ENCODE results near the gene FMO5. TPM values are rescaled to one million over a fixed set of nuclear protein-coding genes. Genes with fewer than 3 reads are reported as not detected.

The FMO5 gene
- total and polyA plus RNA-seq, 3 donors from 2014 or later = 6.4 to 11.0 (median 9.8) TPM

DNA sequence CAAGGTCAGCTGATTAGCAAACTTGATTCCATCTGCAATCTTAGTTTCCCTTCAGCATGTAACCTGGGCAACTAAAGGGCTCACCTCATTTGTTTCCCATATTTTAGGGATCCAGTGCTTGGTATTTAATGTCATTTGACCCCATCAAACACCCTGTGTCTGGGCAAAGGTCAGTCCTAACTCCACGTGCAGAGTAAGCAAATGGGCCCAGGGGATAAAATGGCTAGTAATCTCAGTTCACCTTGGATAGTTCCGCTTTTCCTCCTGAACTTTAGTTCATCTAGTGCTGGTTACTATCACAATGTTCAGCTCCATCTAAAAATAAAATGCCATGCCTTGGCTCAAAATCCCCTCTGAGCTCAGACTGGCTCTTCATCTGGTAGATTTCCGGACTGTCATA, 72.4 kb downstream of the FMO5 start:
- Histone ChIP-seq H3K36me3 (ENCODE audit: low read depth, missing control alignments) (no peaks in the 10 kb centered on the region), H3K4me3 (no peak overlapping the region), H3K27ac (no peak overlapping the region), H3K4me1 (no peaks in the 10 kb centered on the region), H3K27me3 (no peaks in the 10 kb centered on the region), H3K9me3 (no peaks in the 10 kb centered on the region)
- DNase-seq = no peak
- TF ChIP-seq POLR2A (IDR thresholded peaks at IDR 0.05) = no peak
- TF ChIP-seq, protein P1, sequence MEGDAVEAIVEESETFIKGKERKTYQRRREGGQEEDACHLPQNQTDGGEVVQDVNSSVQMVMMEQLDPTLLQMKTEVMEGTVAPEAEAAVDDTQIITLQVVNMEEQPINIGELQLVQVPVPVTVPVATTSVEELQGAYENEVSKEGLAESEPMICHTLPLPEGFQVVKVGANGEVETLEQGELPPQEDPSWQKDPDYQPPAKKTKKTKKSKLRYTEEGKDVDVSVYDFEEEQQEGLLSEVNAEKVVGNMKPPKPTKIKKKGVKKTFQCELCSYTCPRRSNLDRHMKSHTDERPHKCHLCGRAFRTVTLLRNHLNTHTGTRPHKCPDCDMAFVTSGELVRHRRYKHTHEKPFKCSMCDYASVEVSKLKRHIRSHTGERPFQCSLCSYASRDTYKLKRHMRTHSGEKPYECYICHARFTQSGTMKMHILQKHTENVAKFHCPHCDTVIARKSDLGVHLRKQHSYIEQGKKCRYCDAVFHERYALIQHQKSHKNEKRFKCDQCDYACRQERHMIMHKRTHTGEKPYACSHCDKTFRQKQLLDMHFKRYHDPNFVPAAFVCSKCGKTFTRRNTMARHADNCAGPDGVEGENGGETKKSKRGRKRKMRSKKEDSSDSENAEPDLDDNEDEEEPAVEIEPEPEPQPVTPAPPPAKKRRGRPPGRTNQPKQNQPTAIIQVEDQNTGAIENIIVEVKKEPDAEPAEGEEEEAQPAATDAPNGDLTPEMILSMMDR (IDR thresholded peaks at IDR 0.05) = no peak
- WGBS, 2 donors = 82 to 92% methylated on average over 3 of the region's 3 CpGs
- intact Hi-C loops (cut with DNase I; ENCODE audit: low total_unique reads) = no loop called here

DNA sequence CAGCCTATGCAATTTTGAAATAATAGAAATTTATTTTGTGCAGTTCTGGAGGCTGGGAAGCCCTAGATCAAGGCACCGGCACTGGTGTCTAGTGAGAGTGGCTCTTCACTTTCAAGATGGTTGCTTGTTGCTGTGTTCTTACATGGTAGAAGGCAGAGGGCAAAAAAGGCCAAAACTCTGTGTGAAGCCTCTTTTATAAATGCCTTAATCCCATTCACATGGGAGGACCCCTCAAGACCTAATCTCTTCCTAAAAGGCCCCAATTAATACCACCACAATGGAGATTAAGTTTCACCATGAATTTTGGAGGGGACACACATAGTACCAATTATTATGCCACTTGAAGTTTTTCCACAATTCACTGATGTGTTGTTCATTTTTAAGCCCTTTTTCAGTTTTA, 73.9 kb downstream of the FMO5 start:
- H3K27me3 ChIP-seq = no peaks in the 10 kb centered on the region
- no peak for TF ChIP-seq POLR2A (IDR thresholded peaks at IDR 0.05)
- no peak overlapping the region for H3K4me3 ChIP-seq
- no peaks in the 10 kb centered on the region for H3K36me3 ChIP-seq (ENCODE audit: low read depth, missing control alignments)
- H3K4me1 ChIP-seq = no peaks in the 10 kb centered on the region
- WGBS, 2 donors = 92 to 96% methylated on average over 1 of the region's 1 CpG
- DNase-seq = no peak
- intact Hi-C loops (cut with DNase I; ENCODE audit: low total_unique reads) = no loop called here
- H3K27ac ChIP-seq = no peak overlapping the region
- no peaks in the 10 kb centered on the region for H3K9me3 ChIP-seq

DNA sequence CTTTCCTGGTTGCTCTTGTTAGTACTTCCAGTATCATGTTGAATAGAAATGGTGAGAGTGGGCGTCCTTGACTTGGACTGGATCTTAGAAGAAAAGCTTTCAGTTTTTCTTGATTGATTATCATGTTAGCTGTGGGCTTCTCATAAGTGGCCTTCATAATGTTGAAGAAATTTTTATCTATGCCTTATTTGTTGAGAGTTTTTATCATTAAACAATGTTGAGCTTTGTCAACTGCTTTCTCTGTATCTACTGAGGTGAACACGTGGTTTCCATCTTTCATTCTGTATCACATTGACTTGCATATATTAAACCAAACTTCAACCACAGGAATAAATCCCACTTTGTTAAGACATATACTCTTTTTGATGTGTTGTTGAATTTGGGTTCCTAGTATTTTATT, 82.3 kb downstream of the FMO5 start:
- no peak for DNase-seq
- Histone ChIP-seq H3K4me3 (no peak overlapping the region), H3K9me3 (no peaks in the 10 kb centered on the region), H3K4me1 (no peaks in the 10 kb centered on the region), H3K27ac (no peak overlapping the region), H3K27me3 (no peaks in the 10 kb centered on the region), H3K36me3 (ENCODE audit: low read depth, missing control alignments) (no peaks in the 10 kb centered on the region)
- 62 to 76% methylated on average over 2 of the region's 2 CpGs for WGBS, 2 donors
- TF ChIP-seq, protein P1 (IDR thresholded peaks at IDR 0.05) = no peak
- TF ChIP-seq POLR2A (IDR thresholded peaks at IDR 0.05) = no peak
- intact Hi-C loops (cut with DNase I; ENCODE audit: low total_unique reads) = no loop called here

Other genes with a start within 250 kb of the FMO5 start
- 10 to 100 TPM; 14.6 to 20.7 TPM for gene PRKAB2, start 52.9 kb downstream of the FMO5 start, total RNA-seq
- gene PRKAB2, start 52.9 kb downstream of the FMO5 start, polyA plus RNA-seq (ENCODE audit: insufficient read depth, low read depth, low replicate concordance) = 15.5 TPM
- 10 to 100 TPM; 29.7 to 43.9 TPM for gene CHD1L, start 17.3 kb upstream of the FMO5 start, total RNA-seq
- gene CHD1L, start 17.3 kb upstream of the FMO5 start, polyA plus RNA-seq (ENCODE audit: insufficient read depth, low read depth, low replicate concordance) = 50.9 TPM

Measured in testis (tissue), 3 donors.